ENCODE results near the gene TAMALIN. TPM values are rescaled to one million over a fixed set of nuclear protein-coding genes. Genes with fewer than 3 reads are reported as not detected.

The TAMALIN gene
- total RNA-seq, 1 donor from 2014 or later: 5.1 TPM

- no peaks in the 10 kb centered on the region for H3K27me3 ChIP-seq (ENCODE audit: control insufficient read depth, insufficient read depth, low read length)
- peaks cover 2% of the 10 kb centered on the region for H3K36me3 ChIP-seq (ENCODE audit: control insufficient read depth, insufficient read depth, low read length)
- no peak overlapping the region for H3K4me3 ChIP-seq (ENCODE audit: low read depth, low read length)
- no peak for TF ChIP-seq CTCF (IDR thresholded peaks at IDR 0.05; ENCODE audit: insufficient read depth, low read length, poor library complexity, severe bottlenecking)
- DNase-seq (ENCODE audit: low read depth): no peak
Observed at GRCh38 chr12:51971679-51972421, 34.9 kb upstream of the TAMALIN start.

GRCh38 chr12:51972422-51972812 is 34.3 kb upstream of the TAMALIN start:
- no peak for DNase-seq (ENCODE audit: low read depth)
- no peak overlapping the region for H3K4me3 ChIP-seq (ENCODE audit: low read depth, low read length)
- peaks cover 2% of the 10 kb centered on the region for H3K36me3 ChIP-seq (ENCODE audit: control insufficient read depth, insufficient read depth, low read length)
- no peak for TF ChIP-seq CTCF (IDR thresholded peaks at IDR 0.05; ENCODE audit: insufficient read depth, low read length, poor library complexity, severe bottlenecking)
- no peaks in the 10 kb centered on the region for H3K27me3 ChIP-seq (ENCODE audit: control insufficient read depth, insufficient read depth, low read length)

- Histone ChIP-seq H3K36me3 (ENCODE audit: control insufficient read depth, insufficient read depth, low read length) (peaks cover 2% of the 10 kb centered on the region), H3K27me3 (ENCODE audit: control insufficient read depth, insufficient read depth, low read length) (no peaks in the 10 kb centered on the region), H3K4me3 (ENCODE audit: low read depth, low read length) (no peak overlapping the region)
- TF ChIP-seq CTCF (IDR thresholded peaks at IDR 0.05; ENCODE audit: insufficient read depth, low read length, poor library complexity, severe bottlenecking): no peak
- no peak for DNase-seq (ENCODE audit: low read depth)
Observed at GRCh38 chr12:51972849-51973273, 33.9 kb upstream of the TAMALIN start.

- Histone ChIP-seq H3K4me3 (ENCODE audit: low read depth, low read length) (no peak overlapping the region), H3K36me3 (ENCODE audit: control insufficient read depth, insufficient read depth, low read length) (peaks cover 2% of the 10 kb centered on the region), H3K27me3 (ENCODE audit: control insufficient read depth, insufficient read depth, low read length) (no peaks in the 10 kb centered on the region)
- no peak for DNase-seq (ENCODE audit: low read depth)
- no peak for TF ChIP-seq CTCF (IDR thresholded peaks at IDR 0.05; ENCODE audit: insufficient read depth, low read length, poor library complexity, severe bottlenecking)
Observed at GRCh38 chr12:51973560-51973959, 33.2 kb upstream of the TAMALIN start.

- Histone ChIP-seq H3K4me3 (ENCODE audit: low read depth, low read length) (no peak overlapping the region), H3K27me3 (ENCODE audit: control insufficient read depth, insufficient read depth, low read length) (no peaks in the 10 kb centered on the region), H3K36me3 (ENCODE audit: control insufficient read depth, insufficient read depth, low read length) (peaks cover 2% of the 10 kb centered on the region)
- TF ChIP-seq CTCF (IDR thresholded peaks at IDR 0.05; ENCODE audit: insufficient read depth, low read length, poor library complexity, severe bottlenecking): no peak
- DNase-seq (ENCODE audit: low read depth): no peak
Observed at GRCh38 chr12:51974646-51975045, 32.1 kb upstream of the TAMALIN start.

- no peaks in the 10 kb centered on the region for H3K27me3 ChIP-seq (ENCODE audit: control insufficient read depth, insufficient read depth, low read length)
- no peak for TF ChIP-seq CTCF (IDR thresholded peaks at IDR 0.05; ENCODE audit: insufficient read depth, low read length, poor library complexity, severe bottlenecking)
Observed at GRCh38 chr12:51975196-51975595, 31.6 kb upstream of the TAMALIN start.

More at GRCh38 chr12:51975196-51975595, 31.6 kb upstream of the TAMALIN start:
- DNase-seq (ENCODE audit: low read depth): no peak
- Histone ChIP-seq H3K36me3 (ENCODE audit: control insufficient read depth, insufficient read depth, low read length) (peaks cover 2% of the 10 kb centered on the region), H3K4me3 (ENCODE audit: low read depth, low read length) (no peak overlapping the region)
